Neural progenitor cell (in vitro differentiated cells): ENCODE data around the gene JAZF1.

Experiments
- EZH2phosphoT487 ChIP-seq: fragments of 200-600 bp; sonication (generic); IDR thresholded peaks from 2 replicates; pipeline ENCODE4 v1.6.1; 2017; ENCODE audit warnings: antibody characterized with exemption
- TF ChIP-seq, protein P1 (sequence below): fragments of 200-600 bp; sonication (generic); IDR thresholded peaks from 2 replicates; pipeline ENCODE4 v1.5.1; 2017; ENCODE audit warnings: antibody characterized with exemption, mild to moderate bottlenecking

DNA sequence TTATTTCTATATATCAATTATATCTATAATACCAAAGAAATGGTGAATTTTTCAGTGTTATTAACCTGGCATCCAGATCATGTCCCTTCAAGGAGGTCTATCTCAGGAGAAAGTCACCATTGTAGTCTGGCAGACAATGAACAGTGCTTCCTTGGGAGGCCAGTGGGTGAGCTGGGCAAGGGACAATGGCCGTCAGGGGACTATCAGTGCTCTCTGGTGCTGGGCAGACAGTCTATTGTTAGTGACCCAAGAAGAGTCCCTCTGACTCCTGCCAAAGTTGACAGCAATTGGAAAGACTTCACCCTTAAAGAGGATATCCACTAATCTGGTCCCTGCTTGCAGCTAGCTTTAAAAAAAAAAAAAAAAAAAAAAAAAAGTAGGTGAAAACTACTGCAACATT, 7.1 kb downstream of the JAZF1 start:
- TF ChIP-seq, protein P1, sequence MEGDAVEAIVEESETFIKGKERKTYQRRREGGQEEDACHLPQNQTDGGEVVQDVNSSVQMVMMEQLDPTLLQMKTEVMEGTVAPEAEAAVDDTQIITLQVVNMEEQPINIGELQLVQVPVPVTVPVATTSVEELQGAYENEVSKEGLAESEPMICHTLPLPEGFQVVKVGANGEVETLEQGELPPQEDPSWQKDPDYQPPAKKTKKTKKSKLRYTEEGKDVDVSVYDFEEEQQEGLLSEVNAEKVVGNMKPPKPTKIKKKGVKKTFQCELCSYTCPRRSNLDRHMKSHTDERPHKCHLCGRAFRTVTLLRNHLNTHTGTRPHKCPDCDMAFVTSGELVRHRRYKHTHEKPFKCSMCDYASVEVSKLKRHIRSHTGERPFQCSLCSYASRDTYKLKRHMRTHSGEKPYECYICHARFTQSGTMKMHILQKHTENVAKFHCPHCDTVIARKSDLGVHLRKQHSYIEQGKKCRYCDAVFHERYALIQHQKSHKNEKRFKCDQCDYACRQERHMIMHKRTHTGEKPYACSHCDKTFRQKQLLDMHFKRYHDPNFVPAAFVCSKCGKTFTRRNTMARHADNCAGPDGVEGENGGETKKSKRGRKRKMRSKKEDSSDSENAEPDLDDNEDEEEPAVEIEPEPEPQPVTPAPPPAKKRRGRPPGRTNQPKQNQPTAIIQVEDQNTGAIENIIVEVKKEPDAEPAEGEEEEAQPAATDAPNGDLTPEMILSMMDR, result no peak
- TF ChIP-seq EZH2phosphoT487, result no peak
